Testis (tissue), 3 donors: ENCODE measurements around the gene MAPKAP1. TPM values are rescaled to one million over a fixed set of nuclear protein-coding genes. Genes with fewer than 3 reads are reported as not detected.

Source experiments
- DNase-seq: peaks from one replicate; pipeline ENCODE4 v3.0.0-alpha.2; 2019
- H3K27ac ChIP-seq, 2 donors: fragments of 200-600 bp; sonication (generic); one replicate each; pipeline ENCODE4 v1.5.1; 2019
- H3K27me3 ChIP-seq: fragments of 200-600 bp; sonication (generic); one replicate; pipeline ENCODE4 v1.5.1; 2019
- H3K36me3 ChIP-seq: fragments of 200-600 bp; sonication (generic); one replicate; pipeline ENCODE4 v1.5.1; 2017; ENCODE audit warnings: low read depth; ENCODE audit errors: missing control alignments
- H3K4me1 ChIP-seq: fragments of 200-600 bp; sonication (generic); one replicate; pipeline ENCODE4 v1.5.1; 2019
- H3K4me3 ChIP-seq, 2 donors: fragments of 200-600 bp; sonication (generic); one replicate each; pipeline ENCODE4 v1.5.1; 2017 to 2019
- H3K9me3 ChIP-seq: fragments of 200-600 bp; sonication (generic); one replicate; pipeline ENCODE4 v1.5.1; 2017
- CTCF ChIP-seq, 3 experiments: fragments of 450-650 bp in 2 of 3; fragments of 200-600 bp in 1 of 3; sonication (generic) in 1 of 3; IDR thresholded peaks; one replicate each; pipeline ENCODE4 v1.5.1; 2016 to 2019; ENCODE audit warnings: antibody characterized with exemption in 3 of 3, mild to moderate bottlenecking in 2 of 3, moderate library complexity in 1 of 3
- POLR2A ChIP-seq: fragments of 450-650 bp; IDR thresholded peaks from one replicate; pipeline ENCODE4 v1.6.1; 2017; ENCODE audit warnings: antibody characterized with exemption, mild to moderate bottlenecking, moderate library complexity
- WGBS, 2 donors: methylation state at CpG; one replicate each; pipeline ENCODE4 v1.1.5; 2018; 5-methylcytosine and 5-hydroxymethylcytosine counted together
- intact Hi-C: fragments of 100-400 bp; cut with DNase I; formaldehyde crosslinking; loops from one replicate; pipeline ENCODE4 v1.15.1; 2023; ENCODE audit warnings: low total_unique reads
- polyA plus RNA-seq: library from polyadenylated mRNA; stranded (reverse); fragments of 350-450 nt; fragmentation: Illumina TruSeq; extraction: RNeasy Lipid Tissue Mini Kit (QIAGEN cat#74804); gene quantifications from one replicate; pipeline ENCODE4 v1.2.3, GENCODE V29; 2014; ENCODE audit warnings: low read depth, low replicate concordance; ENCODE audit not compliant: insufficient read depth
- total RNA-seq, 2 donors: library from RNA; depleted of rRNA; stranded (reverse); fragments of >200 nt; gene quantifications; one replicate each; pipeline ENCODE4 v1.2.3, GENCODE V29; 2016

The MAPKAP1 gene
- total and polyA plus RNA-seq, 3 donors from 2014 or later, result 112 to 135 (median 115) TPM

GRCh38 chr9:125633116-125633745 lies 73.8 kb downstream of the MAPKAP1 start:
- Histone ChIP-seq H3K4me1 (peaks cover 8% of the 10 kb centered on the region), H3K9me3 (no peaks in the 10 kb centered on the region), H3K36me3 (no peaks in the 10 kb centered on the region), H3K27ac (no peak overlapping the region), H3K27me3 (no peaks in the 10 kb centered on the region), H3K4me3 (no peak overlapping the region)
- no peak for DNase-seq
- intact Hi-C loops, result no loop called here
- WGBS, 2 donors, result 66 to 71% methylated on average over 2 of the region's 2 CpGs
- no peak for TF ChIP-seq CTCF (IDR thresholded peaks at IDR 0.05)
- TF ChIP-seq POLR2A, result no peak

GRCh38 chr9:125632321-125633115 lies 74.5 kb downstream of the MAPKAP1 start:
- WGBS, 2 donors, result 88 to 89% methylated on average over 4 of the region's 4 CpGs
- no peaks in the 10 kb centered on the region for H3K9me3 ChIP-seq
- H3K27me3 ChIP-seq, result no peaks in the 10 kb centered on the region
- no peaks in the 10 kb centered on the region for H3K36me3 ChIP-seq
- no peak overlapping the region for H3K27ac ChIP-seq
- no peak for DNase-seq
- intact Hi-C loops, result no loop called here
- TF ChIP-seq CTCF (IDR thresholded peaks at IDR 0.05) (no peak), POLR2A (no peak)
- H3K4me1 ChIP-seq, result peaks cover 8% of the 10 kb centered on the region
- no peak overlapping the region for H3K4me3 ChIP-seq

GRCh38 chr9:125631391-125632085 lies 75.5 kb downstream of the MAPKAP1 start:
- intact Hi-C loops, result no loop called here
- DNase-seq, result no peak
- H3K27ac ChIP-seq, result no peak overlapping the region
- no peaks in the 10 kb centered on the region for H3K9me3 ChIP-seq
- no peak overlapping the region for H3K4me3 ChIP-seq
- H3K4me1 ChIP-seq, result peaks cover 8% of the 10 kb centered on the region
- H3K36me3 ChIP-seq, result no peaks in the 10 kb centered on the region
- TF ChIP-seq POLR2A, result no peak
- peak; percentile 25 to 43 (median 26) for TF ChIP-seq CTCF (IDR thresholded peaks at IDR 0.05)
- H3K27me3 ChIP-seq, result no peaks in the 10 kb centered on the region
- WGBS, 2 donors, result 81 to 89% methylated on average over 7 of the region's 7 CpGs

GRCh38 chr9:125630436-125630835 lies 76.6 kb downstream of the MAPKAP1 start:
- Histone ChIP-seq H3K4me3 (no peak overlapping the region), H3K27me3 (no peaks in the 10 kb centered on the region), H3K9me3 (no peaks in the 10 kb centered on the region), H3K27ac (no peak overlapping the region), H3K36me3 (no peaks in the 10 kb centered on the region), H3K4me1 (peaks cover 8% of the 10 kb centered on the region)
- TF ChIP-seq POLR2A (no peak), CTCF (IDR thresholded peaks at IDR 0.05) (no peak)
- no peak for DNase-seq
- intact Hi-C loops, result no loop called here
- WGBS, 2 donors, result 95 to 100% methylated on average over 1 of the region's 1 CpG
